ENCODE data around the gene GRK4. TPM values are rescaled to one million over a fixed set of nuclear protein-coding genes. Genes with fewer than 3 reads are reported as not detected.

GRK4 gene
- total RNA-seq, 1 donor from 2014 or later: 9.3 TPM

GRCh38 chr4:3065551-3065950 is 102.2 kb downstream of the GRK4 start:
- Mint-ChIP-seq H3K4me1 (ENCODE audit: unreplicated experiment) (no peaks in the 10 kb centered on the region), H3K27me3 (peaks cover 8% of the 10 kb centered on the region), H3K27ac (no peak overlapping the region), H3K9me3 (no peaks in the 10 kb centered on the region), H3K4me3 (no peak overlapping the region), H3K36me3 (no peaks in the 10 kb centered on the region)
- TF ChIP-seq CTCF (conservative IDR thresholded peaks at IDR 0.05): no peak
- no peak for DNase-seq (ENCODE audit: extremely low spot score, unreplicated experiment)

GRCh38 chr4:3066836-3067400 is 103.5 kb downstream of the GRK4 start:
- H3K36me3 Mint-ChIP-seq: no peaks in the 10 kb centered on the region
- H3K27ac Mint-ChIP-seq: no peak overlapping the region
- H3K9me3 Mint-ChIP-seq: no peaks in the 10 kb centered on the region
- H3K4me3 Mint-ChIP-seq: no peak overlapping the region
- no peak for DNase-seq (ENCODE audit: extremely low spot score, unreplicated experiment)
- H3K27me3 Mint-ChIP-seq: peaks cover 8% of the 10 kb centered on the region
- H3K4me1 Mint-ChIP-seq (ENCODE audit: unreplicated experiment): no peaks in the 10 kb centered on the region
- TF ChIP-seq CTCF (conservative IDR thresholded peaks at IDR 0.05): no peak

- peaks cover 8% of the 10 kb centered on the region for H3K27me3 Mint-ChIP-seq
- H3K9me3 Mint-ChIP-seq: no peaks in the 10 kb centered on the region
- no peak for DNase-seq (ENCODE audit: extremely low spot score, unreplicated experiment)
- no peak overlapping the region for H3K4me3 Mint-ChIP-seq
- no peaks in the 10 kb centered on the region for H3K36me3 Mint-ChIP-seq
- TF ChIP-seq CTCF (conservative IDR thresholded peaks at IDR 0.05): no peak
- H3K4me1 Mint-ChIP-seq (ENCODE audit: unreplicated experiment): no peaks in the 10 kb centered on the region
- H3K27ac Mint-ChIP-seq: no peak overlapping the region
Measured at GRCh38 chr4:3067473-3068001, 104.2 kb downstream of the GRK4 start.

GRCh38 chr4:3069661-3070199 is 106.4 kb downstream of the GRK4 start:
- Mint-ChIP-seq H3K27ac (no peak overlapping the region), H3K4me1 (ENCODE audit: unreplicated experiment) (no peaks in the 10 kb centered on the region), H3K9me3 (no peaks in the 10 kb centered on the region), H3K36me3 (no peaks in the 10 kb centered on the region), H3K4me3 (no peak overlapping the region), H3K27me3 (no peaks in the 10 kb centered on the region)
- no peak for TF ChIP-seq CTCF (conservative IDR thresholded peaks at IDR 0.05)
- no peak for DNase-seq (ENCODE audit: extremely low spot score, unreplicated experiment)

GRCh38 chr4:3070709-3071500 is 107.5 kb downstream of the GRK4 start:
- no peak for TF ChIP-seq CTCF (conservative IDR thresholded peaks at IDR 0.05)
- DNase-seq (ENCODE audit: extremely low spot score, unreplicated experiment): no peak
- peaks cover 4% of the 10 kb centered on the region for H3K4me1 Mint-ChIP-seq (ENCODE audit: unreplicated experiment)
- no peaks in the 10 kb centered on the region for H3K27me3 Mint-ChIP-seq
- no peak overlapping the region for H3K4me3 Mint-ChIP-seq
- H3K27ac Mint-ChIP-seq: no peak overlapping the region
- H3K9me3 Mint-ChIP-seq: no peaks in the 10 kb centered on the region
- H3K36me3 Mint-ChIP-seq: no peaks in the 10 kb centered on the region
